ENCODE data around the gene TRPT1. TPM values are rescaled to one million over a fixed set of nuclear protein-coding genes. Genes with fewer than 3 reads are reported as not detected.
A peak's percentile ranks its signal among the peaks of the same experiment; 100 is the strongest.

TRPT1 gene
- total and polyA plus RNA-seq, 2 experiments from 2014 or later: 36.9 to 52.2 TPM

- no peak for TF ChIP-seq ZNF462 (CRISPR knock-in tag; IDR thresholded peaks at IDR 0.05)
- H3K4me1 ChIP-seq (ENCODE audit: insufficient read depth): no peaks in the 10 kb centered on the region; the same call in 1 of the 2 replicates
- no peaks in the 10 kb centered on the region for H3K79me2 ChIP-seq (replicated peaks; ENCODE audit: insufficient read depth)
- ATAC-seq (no peak), DNase-seq (ENCODE audit: low spot score) (no peak)
- peaks cover 9% of the 10 kb centered on the region; the same call in 1 of the 2 replicates for H3K36me3 ChIP-seq (ENCODE audit: insufficient read depth)
- H3K9me2 ChIP-seq (ENCODE audit: insufficient read depth): no peaks in the 10 kb centered on the region
- peaks cover 30% of the 10 kb centered on the region for H3K36me3 Mint-ChIP-seq (ENCODE audit: low read depth)
- no peak overlapping the region for H3K27ac ChIP-seq (ENCODE audit: low read depth)
- H3K27ac Mint-ChIP-seq: no peak overlapping the region
- H3K27me3 Mint-ChIP-seq (ENCODE audit: insufficient read depth, low read depth, poor library complexity): peaks cover 12% of the 10 kb centered on the region
- peaks cover under 1% of the 10 kb centered on the region; the same call in 1 of the 2 replicates for H4K20me1 ChIP-seq (replicated peaks; ENCODE audit: insufficient read depth)
- no peaks in the 10 kb centered on the region for H3K27me3 ChIP-seq (ENCODE audit: insufficient read depth)
- peaks cover 3% of the 10 kb centered on the region; the same call in 2 of the 3 replicates for H3K4me1 Mint-ChIP-seq
- H2AFZ ChIP-seq: no peak overlapping the region
- no peak overlapping the region for H3K4me3 ChIP-seq
- H3K4me3 Mint-ChIP-seq: no peak overlapping the region
- no peak overlapping the region for H3K4me2 ChIP-seq
- H3K9me3 Mint-ChIP-seq: no peaks in the 10 kb centered on the region
- peaks cover 13% of the 10 kb centered on the region; the same call in 1 of the 2 replicates for H3F3A ChIP-seq (replicated peaks; ENCODE audit: low read depth)
Observed at GRCh38 chr11:64210301-64211020, 15.5 kb downstream of the TRPT1 start.

- Mint-ChIP-seq H3K27me3 (ENCODE audit: insufficient read depth, low read depth, poor library complexity) (peaks cover 12% of the 10 kb centered on the region), H3K4me3 (no peak overlapping the region), H3K36me3 (ENCODE audit: low read depth) (peaks cover 30% of the 10 kb centered on the region), H3K4me1 (peaks cover 6% of the 10 kb centered on the region), H3K9me3 (no peaks in the 10 kb centered on the region), H3K27ac (no peak overlapping the region)
- Histone ChIP-seq H3K79me2 (replicated peaks; ENCODE audit: insufficient read depth) (no peaks in the 10 kb centered on the region), H3K36me3 (ENCODE audit: insufficient read depth) (peaks cover 7% of the 10 kb centered on the region), H3K4me3 (no peak overlapping the region), H3F3A (replicated peaks; ENCODE audit: low read depth) (peaks cover 12% of the 10 kb centered on the region; the same call in 1 of the 2 replicates), H4K20me1 (replicated peaks; ENCODE audit: insufficient read depth) (peaks cover 7% of the 10 kb centered on the region; the same call in 1 of the 2 replicates), H3K4me1 (ENCODE audit: insufficient read depth) (no peaks in the 10 kb centered on the region; the same call in 1 of the 2 replicates), H3K27ac (ENCODE audit: low read depth) (0 out of 2 replicates have a peak overlapping the region, but pooled peaks have one; percentile 26), H2AFZ (no peak overlapping the region), H3K4me2 (no peak overlapping the region), H3K27me3 (ENCODE audit: insufficient read depth) (no peaks in the 10 kb centered on the region), H3K9me2 (ENCODE audit: insufficient read depth) (no peaks in the 10 kb centered on the region)
- no peak for TF ChIP-seq NANOG (IDR thresholded peaks at IDR 0.05; ENCODE audit: borderline replicate concordance)
- no peak for TF ChIP-seq ZNF331 (CRISPR knock-in tag; IDR thresholded peaks at IDR 0.05; ENCODE audit: low read depth)
- no peak for TF ChIP-seq REST (IDR thresholded peaks at IDR 0.05; ENCODE audit: unreplicated experiment)
- no peak for TF ChIP-seq POLR2AphosphoS5 (IDR thresholded peaks at IDR 0.05; ENCODE audit: low read depth)
- no peak for TF ChIP-seq ZNF114 (CRISPR knock-in tag; IDR thresholded peaks at IDR 0.05)
- no peak for ATAC-seq
- DNase-seq (ENCODE audit: low spot score): no peak
Observed at GRCh38 chr11:64209563-64209843, 16.5 kb downstream of the TRPT1 start.
